ENCODE measurements around the gene CACNA1D.

The CACNA1D gene

DNA sequence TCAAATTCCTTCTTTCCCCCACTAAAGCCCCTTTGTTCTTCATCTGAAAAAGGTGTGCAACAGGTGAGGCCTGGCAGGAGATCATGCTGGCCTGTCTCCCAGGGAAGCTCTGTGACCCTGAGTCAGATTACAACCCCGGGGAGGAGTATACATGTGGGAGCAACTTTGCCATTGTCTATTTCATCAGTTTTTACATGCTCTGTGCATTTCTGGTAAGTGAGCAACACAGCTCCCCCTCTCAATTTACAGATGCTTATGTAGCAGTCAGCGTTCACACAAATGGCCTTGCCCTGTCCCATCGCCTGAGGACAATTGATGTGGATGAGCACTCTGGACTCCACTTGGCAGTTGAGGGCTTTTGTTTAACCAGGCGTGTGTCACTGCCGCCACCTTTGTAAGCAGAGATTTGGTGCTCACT lies 281.4 kb downstream of the CACNA1D start:
- DNase-seq (ENCODE audit: low read depth in 2 of 2, low spot score in 1 of 2): no peak

DNA sequence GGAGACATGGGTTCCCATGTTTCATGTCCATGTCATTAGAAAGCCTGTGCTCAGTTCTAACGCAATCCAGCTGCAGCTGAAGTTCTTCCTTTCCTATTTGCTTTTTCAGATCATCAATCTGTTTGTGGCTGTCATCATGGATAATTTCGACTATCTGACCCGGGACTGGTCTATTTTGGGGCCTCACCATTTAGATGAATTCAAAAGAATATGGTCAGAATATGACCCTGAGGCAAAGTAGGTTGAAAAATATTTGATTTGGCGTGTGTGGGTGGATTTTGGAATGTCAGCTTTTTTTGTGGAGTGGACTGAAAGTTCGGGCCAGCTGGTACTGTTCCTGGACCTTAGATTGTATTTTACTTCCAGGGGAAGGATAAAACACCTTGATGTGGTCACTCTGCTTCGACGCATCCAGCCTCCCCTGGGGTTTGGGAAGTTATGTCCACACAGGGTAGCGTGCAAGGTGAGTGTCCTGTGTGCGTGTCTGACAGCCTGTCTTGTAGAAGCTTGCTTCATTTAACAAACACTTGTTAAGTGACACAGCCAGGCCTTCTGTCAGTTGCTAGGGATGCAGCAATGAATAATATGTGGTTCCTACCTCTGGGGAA lies 282.2 kb downstream of the CACNA1D start:
- DNase-seq (ENCODE audit: low read depth in 2 of 2, low spot score in 1 of 2): no peak

DNA sequence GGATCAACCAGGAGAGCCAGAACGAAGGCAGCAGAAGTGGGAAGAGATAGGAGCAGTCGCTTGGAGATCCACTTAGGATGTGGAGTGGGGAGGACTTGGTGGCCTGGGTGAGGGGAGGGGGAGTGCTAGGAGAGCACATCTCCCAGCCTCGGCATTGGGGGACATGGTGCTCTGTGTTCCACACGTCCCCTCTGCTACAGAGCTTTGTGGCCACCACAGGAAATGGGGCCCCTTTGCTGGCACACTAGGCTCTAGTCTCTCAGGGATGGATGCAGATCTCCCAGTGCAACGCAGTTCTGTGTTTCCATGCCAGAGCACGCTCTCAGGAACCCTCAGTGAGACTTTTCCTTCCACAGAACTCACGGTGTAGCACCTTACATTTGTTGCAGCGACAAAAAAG lies 283.1 kb downstream of the CACNA1D start:
- DNase-seq (ENCODE audit: low read depth in 2 of 2, low spot score in 1 of 2): no peak

DNA sequence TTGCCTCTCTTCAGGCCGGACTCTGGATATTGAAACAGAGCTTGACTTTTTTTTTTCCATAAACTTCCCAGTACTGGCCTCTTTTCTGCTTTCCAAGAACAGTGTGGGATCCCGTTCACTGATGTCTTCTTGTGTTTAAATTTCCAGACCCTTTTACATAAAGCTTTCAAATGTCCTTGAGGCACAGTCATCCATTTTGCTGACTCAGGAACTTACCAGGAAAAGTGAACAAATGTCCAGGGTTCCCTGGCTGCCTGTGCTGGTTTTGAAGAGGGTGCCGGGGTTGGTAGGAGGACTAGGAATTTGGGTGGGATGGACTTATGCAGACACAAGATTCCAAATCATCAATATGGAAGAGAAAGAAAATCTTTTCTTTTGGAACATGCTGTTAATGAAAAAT lies 283.7 kb downstream of the CACNA1D start:
- no peak for DNase-seq (ENCODE audit: low read depth in 2 of 2, low spot score in 1 of 2)

DNA sequence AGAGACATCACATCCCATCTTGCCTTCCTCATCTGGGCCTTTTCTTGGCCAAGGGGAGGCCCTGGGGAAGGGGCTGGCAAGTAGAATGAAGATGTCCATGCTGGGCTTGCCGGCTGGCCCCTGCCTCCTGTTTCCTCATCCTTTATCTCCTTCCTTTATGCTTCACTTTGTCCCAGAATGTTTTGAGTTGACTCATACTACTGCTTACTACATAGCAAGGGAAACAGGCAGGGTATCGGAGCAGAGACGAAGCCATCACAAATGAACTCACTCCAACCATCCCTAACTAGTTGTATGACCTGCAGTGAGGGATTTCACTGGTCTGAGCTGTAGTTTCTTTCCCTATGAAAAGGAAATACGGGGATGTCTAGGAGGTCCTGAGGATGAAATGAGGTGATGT lies 285.8 kb downstream of the CACNA1D start:
- no peak for DNase-seq (ENCODE audit: low read depth in 2 of 2, low spot score in 1 of 2)

DNA sequence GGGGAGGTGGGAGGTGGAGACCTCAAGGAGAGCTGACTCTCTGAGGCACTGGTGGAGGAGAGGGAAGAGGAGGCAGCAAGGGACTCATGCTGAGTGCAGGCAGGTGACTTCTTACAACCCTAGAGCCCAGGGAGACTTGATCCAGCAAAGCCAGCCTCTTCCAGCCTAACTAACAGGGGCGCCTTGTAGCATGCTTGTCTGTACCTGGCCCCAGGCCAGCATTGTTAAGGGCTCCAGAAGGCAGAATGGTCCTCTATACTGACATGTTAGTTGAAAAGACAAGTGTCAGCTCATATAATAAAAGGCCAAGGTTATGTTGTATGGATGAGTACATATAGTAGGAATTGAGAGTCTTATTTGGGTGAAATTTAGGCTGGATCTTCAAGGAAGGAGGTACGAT lies 286.4 kb downstream of the CACNA1D start:
- DNase-seq (ENCODE audit: low read depth in 2 of 2, low spot score in 1 of 2): no peak

DNA sequence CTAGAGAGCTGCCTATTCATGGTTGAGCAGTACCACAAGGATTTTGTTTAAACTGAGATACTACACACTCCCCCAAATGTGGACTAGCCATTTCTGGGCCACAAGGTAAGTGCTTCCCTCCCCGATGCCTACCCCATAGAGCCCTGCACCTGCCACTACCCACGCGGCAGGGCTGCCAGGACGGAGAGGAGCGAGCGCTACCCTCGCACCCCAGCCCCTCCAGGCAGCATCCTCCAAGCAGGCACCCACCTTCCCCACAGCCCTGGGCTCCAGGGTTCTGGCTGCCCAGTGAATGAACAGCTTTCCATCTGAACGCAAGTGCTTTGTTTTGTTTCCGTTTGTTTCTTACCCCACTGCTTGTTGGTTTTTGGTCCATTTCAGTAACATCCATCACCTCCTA lies 292.6 kb downstream of the CACNA1D start:
- DNase-seq (ENCODE audit: low read depth in 2 of 2, low spot score in 1 of 2): no peak

DNA sequence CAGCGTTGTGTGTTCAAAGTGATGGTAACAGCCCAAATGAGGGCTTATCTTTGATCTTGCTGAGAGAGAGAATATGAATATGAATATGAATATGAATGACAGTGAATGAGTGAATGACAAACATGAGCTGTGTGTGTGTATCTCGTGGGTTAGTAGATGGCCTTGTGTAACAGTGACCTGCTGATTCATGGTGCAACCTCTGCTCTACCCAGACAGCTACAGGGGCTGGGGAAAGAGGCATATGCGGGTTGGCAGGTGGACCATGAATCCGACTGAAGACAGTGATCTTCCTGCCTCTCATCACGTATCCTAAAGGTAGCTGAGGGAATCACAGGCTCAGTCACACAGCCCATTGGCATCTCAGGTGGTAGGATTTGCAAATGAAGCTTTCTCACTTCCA lies 293.6 kb downstream of the CACNA1D start:
- no peak for DNase-seq (ENCODE audit: low read depth in 2 of 2, low spot score in 1 of 2)

DNA sequence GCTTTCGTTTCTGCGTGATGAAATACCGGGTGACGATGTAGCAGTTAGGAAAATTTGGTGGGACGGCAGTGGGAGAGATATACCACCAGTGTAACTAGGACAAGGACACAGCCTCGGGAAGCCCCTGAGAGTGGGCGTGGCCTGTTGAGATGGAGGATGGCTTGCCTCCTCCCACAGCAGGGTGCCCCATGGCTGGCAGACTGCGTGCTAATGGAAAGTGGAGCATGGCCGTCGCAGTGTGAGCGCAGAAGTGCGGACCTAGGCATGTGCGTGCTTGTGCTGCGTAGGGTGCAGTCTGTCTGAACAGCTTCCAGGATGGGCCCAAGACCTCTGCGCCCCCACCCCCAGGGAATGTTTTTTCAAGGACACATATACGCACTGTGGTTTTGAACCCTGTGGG lies 295.0 kb downstream of the CACNA1D start:
- DNase-seq (ENCODE audit: low read depth in 2 of 2, low spot score in 1 of 2): no peak

DNA sequence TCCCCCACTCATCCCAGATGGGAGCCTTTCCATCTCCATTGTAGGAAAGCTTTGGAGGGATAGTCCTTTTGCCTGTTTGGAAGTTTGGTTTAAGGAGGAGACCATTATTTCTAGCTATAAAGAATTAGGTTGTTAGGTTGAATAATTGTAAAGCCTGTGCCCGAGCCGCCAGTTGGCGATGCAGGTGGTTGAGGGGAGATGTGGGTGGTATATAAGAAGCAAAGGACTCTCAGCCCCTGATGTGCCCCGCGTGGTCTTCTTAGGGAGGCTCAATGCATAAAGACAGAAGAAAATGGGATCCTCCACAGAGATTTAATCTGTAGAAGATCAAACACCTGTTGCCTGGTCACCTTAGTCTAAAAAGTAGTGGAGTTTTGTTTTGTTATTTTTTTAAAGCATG lies 296.1 kb downstream of the CACNA1D start:
- no peak for DNase-seq (ENCODE audit: low read depth in 2 of 2, low spot score in 1 of 2)

DNA sequence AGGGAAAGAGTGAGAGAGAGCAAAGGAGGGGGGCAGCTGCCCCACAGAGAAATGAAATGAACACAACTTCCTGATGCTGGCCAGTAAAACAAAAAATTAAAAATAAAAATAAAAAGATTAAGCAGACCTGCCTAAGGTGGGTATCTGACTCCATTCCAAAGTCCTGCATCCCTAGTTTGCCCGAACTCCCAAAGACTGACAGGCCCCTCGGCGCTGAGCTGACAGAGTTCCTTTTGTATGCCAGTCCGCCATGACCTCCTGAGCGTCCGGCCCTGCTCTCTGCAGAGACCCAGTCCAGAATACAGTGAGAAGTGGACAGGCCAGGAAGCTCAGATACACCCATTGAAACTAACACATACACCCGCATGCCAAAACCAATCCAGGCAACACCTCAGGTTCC lies 296.9 kb downstream of the CACNA1D start:
- DNase-seq (ENCODE audit: low read depth in 2 of 2, low spot score in 1 of 2): no peak

DNA sequence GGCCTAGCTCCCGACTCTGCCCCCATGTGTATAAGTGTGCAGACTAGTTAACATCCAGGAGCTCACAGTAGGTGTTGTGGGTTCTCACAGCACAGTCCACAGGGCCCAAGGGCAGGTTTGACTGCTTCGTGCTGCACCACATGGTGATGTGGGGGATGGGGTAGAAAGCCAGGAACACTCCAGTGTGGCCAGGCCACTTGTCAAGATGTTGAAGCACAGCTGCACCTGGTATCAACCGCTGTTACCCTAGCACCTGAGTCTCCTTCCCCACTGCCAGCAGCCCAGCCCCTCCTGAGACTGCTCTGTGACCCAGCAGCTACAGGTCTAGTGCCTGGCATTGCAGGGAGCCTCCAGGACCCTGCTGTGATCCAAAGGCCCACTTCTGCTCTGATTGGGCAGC lies 298.5 kb downstream of the CACNA1D start:
- no peak for DNase-seq (ENCODE audit: low read depth in 2 of 2, low spot score in 1 of 2)

DNA sequence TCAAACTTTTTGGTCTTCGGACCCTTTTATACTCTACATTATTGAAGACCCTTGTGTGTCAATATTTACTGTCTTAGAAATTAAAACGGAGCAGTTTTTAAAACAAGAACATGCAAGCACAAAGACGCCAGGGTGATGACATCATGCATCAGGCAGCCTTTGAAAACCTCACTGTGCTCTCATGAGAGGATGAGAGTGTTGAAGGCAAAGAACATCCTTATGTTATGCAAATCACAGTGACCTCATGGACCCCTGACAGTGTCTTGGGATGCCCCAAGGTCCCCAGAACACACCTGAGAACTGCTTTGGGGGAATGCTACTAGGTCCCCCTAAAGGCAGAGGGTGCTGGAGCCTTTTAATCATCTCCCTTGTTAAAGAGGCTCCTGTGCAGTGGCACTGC lies 300.2 kb downstream of the CACNA1D start:
- no peak for DNase-seq (ENCODE audit: low read depth in 2 of 2, low spot score in 1 of 2)

DNA sequence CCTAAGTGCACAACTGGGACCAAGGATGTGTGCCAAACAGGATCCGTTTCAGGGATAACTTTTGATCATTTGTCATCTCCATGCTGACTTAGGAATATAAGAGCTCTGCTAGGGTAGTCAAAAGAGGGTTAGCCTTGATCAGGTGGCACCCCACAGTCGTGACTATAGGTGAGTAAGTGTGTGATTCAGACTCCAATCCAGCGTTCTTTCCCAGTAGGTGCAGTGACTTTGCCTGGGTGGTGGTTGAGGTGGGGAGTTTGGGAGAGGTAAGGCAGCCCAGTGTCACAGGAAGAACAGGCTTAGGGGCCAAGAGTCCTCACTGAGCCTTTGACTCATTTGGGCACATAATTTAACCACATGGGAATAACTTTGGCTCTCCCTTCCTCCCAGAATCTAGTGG lies 300.8 kb downstream of the CACNA1D start:
- DNase-seq (ENCODE audit: low read depth in 2 of 2, low spot score in 1 of 2): no peak

DNA sequence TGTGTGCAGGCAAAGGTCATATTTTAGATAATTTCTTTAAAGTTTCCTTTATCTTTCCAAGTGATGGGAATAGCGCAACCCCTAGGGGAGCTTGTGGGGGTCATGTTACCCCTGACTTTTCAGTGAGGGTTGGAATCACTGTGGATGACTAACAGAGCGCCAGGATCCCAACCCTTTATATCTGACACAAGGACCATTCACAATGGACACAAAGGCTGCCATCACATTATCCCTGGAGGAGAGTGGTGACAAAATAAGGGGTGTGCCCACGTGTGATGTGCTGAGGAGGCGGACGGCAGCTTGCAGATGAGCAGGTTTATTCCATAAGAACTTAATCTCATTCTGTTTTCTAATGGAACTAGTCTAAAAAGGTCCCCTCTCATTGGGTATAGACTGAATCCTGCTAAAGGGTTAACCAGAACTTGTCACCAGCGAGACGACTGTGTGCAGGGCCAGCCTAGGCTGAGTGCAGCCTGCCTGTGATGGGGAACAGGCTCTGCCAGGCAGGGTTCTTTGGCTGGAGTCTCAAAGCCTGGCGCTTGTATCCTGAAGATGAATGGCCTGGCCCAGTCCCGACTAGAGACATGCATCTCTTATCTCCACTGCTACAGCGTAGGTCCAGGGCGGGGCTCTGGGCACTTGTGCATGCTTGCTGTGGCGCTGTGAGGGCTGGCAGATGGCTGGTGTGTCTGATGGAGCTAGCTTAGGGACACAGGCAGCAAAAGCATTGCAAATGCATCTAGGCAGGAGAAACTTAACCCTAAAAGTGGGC lies 301.6 kb downstream of the CACNA1D start:
- DNase-seq (ENCODE audit: low read depth in 2 of 2, low spot score in 1 of 2): no peak

DNA sequence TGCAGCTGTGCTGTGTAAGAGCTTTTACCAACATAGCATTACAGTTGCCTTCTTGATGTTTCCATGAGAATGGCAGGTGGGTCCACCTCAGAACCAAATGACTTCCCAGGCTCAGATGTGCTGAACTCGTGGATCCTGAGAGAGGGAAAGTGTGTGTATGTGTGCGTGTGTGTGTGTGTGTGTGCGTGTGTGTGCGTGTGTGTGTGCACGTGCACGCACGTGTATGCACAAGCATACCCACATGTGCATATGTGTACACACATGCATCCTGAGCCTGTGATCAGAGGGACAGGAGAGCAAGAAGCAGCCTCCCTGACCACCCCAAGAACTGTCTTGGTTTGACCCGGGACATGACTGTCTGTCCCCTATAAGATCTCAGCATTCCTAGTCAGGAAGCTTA lies 303.7 kb downstream of the CACNA1D start:
- DNase-seq (ENCODE audit: low read depth in 2 of 2, low spot score in 1 of 2): no peak

DNA sequence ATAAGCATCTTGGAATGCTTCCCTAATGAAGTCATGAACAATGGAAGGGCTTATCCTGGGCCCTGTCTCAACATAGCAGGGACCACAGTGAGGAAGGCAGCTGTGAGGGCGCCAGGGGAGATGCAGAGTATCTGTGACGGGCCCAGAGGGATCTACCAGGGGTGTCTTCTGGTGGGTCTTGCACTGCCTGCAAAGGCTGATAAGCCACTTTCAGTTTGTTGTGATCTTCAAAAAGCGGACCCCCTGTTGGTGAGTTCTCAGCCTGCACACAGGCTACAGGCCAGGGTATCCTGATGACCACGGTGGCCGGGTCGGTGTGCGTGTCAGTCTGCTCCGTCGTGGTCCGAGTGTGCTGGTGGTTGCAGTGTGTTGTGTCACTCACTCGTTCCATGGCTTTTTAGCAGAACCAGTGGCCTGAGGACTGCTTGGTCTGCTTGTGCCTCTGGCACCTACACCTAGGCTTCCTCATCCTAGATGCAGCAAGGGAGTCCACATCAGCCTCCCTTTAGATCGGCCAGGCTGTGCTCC lies 305.0 kb downstream of the CACNA1D start:
- DNase-seq (ENCODE audit: low read depth in 2 of 2, low spot score in 1 of 2): no peak

DNA sequence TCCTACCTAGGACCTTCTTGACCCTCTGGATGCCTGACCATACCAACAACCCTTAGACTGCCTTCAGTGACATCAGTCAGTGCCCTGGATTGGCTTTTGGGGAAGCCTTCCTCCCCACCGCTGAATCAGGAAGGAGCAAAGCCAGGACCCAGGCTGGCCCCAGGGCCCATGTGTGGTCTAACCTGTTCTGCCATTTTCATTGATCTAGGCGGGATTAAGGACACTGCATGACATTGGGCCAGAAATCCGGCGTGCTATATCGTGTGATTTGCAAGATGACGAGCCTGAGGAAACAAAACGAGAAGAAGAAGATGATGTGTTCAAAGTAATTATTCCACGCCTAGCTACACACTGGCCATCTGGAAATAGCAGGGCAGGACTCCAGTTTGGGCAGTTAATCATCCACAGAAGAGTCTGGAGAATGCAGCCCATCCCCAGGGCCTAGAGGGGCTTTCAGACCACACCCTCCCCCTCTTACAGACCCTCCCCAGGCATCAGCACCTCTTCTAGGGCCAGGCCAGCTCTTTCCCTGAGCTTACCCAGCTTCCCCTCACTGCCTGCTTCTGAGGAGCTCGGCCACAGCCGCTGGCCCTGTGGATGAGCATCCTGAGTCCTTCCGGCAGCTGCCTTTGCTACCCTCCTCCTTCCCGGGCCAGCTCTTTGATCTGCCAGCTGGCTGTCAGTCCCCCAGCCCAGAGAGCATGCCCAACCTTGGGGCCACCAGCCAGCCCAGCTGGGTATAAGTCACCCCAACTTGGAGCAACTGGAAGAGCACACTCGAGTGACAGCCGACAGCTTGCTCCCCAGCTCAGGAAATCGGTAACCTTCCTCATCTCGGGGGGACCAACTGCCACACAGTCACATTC lies 305.9 kb downstream of the CACNA1D start:
- DNase-seq (ENCODE audit: low read depth in 2 of 2, low spot score in 1 of 2): no peak

DNA sequence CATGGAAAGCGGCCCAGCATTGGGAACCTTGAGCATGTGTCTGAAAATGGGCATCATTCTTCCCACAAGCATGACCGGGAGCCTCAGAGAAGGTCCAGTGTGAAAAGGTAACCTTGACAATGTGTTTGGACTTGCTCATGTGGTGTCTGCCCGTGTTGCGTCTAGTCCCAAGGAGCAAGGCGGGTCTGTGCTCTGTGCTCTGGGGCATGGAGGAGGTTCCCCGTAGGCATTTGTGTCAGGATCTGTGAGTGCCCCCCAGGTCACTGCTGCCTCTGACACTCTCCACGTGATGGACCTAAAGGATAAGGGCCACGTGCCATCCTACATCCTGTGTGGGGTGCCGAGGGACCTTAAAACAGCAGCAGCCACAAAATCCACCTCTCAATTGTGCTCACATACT lies 306.9 kb downstream of the CACNA1D start:
- DNase-seq (ENCODE audit: low read depth in 2 of 2, low spot score in 1 of 2): no peak

DNA sequence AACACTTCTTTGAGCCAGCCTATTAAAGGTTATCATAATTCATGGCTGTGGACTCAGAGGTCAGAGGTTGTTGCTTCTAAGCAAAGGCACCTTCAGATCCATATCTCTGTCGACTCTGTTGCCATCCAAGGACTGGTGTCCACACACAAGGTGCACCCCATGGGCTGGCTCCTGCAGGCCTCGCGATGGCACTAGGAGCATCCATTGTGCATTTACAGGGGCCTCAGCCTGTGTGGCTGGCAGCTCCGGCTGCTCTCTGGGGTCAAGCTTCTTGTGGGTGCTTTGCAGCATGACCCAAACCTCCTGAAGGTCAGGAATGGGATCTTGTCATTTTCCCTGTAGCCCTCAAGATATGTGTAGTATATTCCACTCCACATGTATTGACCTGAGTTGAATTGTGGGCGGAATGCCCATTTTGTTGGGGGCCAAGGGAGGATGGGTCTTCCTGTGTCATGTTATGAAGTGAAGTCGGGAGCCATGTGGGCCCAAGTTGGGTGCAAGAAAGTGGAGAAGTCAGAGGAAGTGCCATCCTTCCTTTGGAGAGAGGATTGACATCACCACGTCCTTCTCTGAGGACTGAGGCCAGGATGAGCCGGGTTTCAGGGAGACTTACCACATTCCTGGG lies 308.0 kb downstream of the CACNA1D start:
- no peak for DNase-seq (ENCODE audit: low read depth in 2 of 2, low spot score in 1 of 2)

DNA sequence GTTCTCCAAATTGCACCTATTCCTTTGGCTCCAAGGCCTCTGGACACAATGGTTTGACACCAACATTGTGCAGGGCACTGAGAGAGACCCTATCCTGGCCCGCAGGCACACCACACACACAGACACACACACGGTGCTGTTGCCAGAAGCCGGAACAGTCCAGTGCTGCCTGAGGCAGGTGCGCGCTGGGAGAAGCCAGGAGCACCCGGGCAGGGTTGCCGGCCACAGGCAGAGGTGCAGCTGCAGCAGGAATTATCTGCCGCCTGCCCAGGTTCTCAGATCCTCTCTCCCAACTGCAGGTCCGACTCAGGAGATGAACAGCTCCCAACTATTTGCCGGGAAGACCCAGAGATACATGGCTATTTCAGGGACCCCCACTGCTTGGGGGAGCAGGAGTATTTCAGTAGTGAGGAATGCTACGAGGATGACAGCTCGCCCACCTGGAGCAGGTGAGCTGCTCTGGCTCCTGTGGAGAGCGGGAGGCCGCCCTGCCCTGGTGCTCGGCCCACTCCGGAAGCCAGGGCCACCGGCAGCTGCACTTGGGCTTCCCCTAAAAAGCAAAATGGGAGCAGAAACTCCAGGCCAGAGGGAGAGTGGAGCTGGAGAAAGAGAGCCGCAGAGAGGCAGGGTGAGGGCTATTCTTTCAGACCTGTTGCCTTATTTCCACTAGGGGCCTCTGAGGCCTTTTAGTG lies 308.9 kb downstream of the CACNA1D start:
- DNase-seq (ENCODE audit: low read depth in 2 of 2, low spot score in 1 of 2): no peak

All from stimulated activated CD8-positive, alpha-beta memory T cell treated with anti-CD3 and anti-CD28 coated beads, Interleukin-4, amount 100 ng/mL, for 4 hours (primary cell).